ENCODE data around the gene BPTF.
"Not testable (repeated sequence)": the region's sequence is repeated elsewhere in the genome, so short reads cannot be mapped to it uniquely, and the experiment has no call there.

Gene BPTF

GRCh38 chr17:67980456-67980855, 155.2 kb downstream of the BPTF start:
- H3K9me3 ChIP-seq (ENCODE audit: control insufficient read depth in 1 of 2, low read length in 2 of 2) = no peaks in the 10 kb centered on the region
- H3K4me3 ChIP-seq (ENCODE audit: low read depth in 1 of 2, low read length in 2 of 2) = no peak overlapping the region
- no peaks in the 10 kb centered on the region for H3K4me1 ChIP-seq (ENCODE audit: control insufficient read depth in 1 of 2, insufficient read depth in 2 of 2, low read length in 2 of 2)
- H3K27ac ChIP-seq (ENCODE audit: low read length) = no peak overlapping the region
- no peaks in the 10 kb centered on the region for H3K27me3 ChIP-seq (ENCODE audit: low read depth, low read length)
- H3K36me3 ChIP-seq (ENCODE audit: control insufficient read depth in 1 of 2, insufficient read depth in 2 of 2, low read length in 2 of 2) = peaks cover 3 to 4% of the 10 kb centered on the region in 2 donors

GRCh38 chr17:67980883-67981282, 155.6 kb downstream of the BPTF start:
- not testable (repeated sequence) for H3K27me3 ChIP-seq (ENCODE audit: low read depth, low read length); H3K9me3 ChIP-seq (ENCODE audit: control insufficient read depth in 1 of 2, low read length in 2 of 2); H3K36me3 ChIP-seq (ENCODE audit: control insufficient read depth in 1 of 2, insufficient read depth in 2 of 2, low read length in 2 of 2); H3K4me3 ChIP-seq (ENCODE audit: low read depth in 1 of 2, low read length in 2 of 2); H3K4me1 ChIP-seq (ENCODE audit: control insufficient read depth in 1 of 2, insufficient read depth in 2 of 2, low read length in 2 of 2); H3K27ac ChIP-seq (ENCODE audit: low read length)

GRCh38 chr17:67982034-67982640, 156.8 kb downstream of the BPTF start:
- H3K36me3 ChIP-seq (ENCODE audit: control insufficient read depth in 1 of 2, insufficient read depth in 2 of 2, low read length in 2 of 2) = no peaks in the 10 kb centered on the region
- H3K4me1 ChIP-seq (ENCODE audit: control insufficient read depth in 1 of 2, insufficient read depth in 2 of 2, low read length in 2 of 2) = no peaks in the 10 kb centered on the region
- H3K9me3 ChIP-seq (ENCODE audit: control insufficient read depth in 1 of 2, low read length in 2 of 2) = no peaks in the 10 kb centered on the region
- H3K27ac ChIP-seq (ENCODE audit: low read length) = no peak overlapping the region
- no peaks in the 10 kb centered on the region for H3K27me3 ChIP-seq (ENCODE audit: low read depth, low read length)
- no peak overlapping the region for H3K4me3 ChIP-seq (ENCODE audit: low read depth in 1 of 2, low read length in 2 of 2)

- no peak overlapping the region for H3K27ac ChIP-seq (ENCODE audit: low read length)
- no peaks in the 10 kb centered on the region for H3K27me3 ChIP-seq (ENCODE audit: low read depth, low read length)
- no peak overlapping the region for H3K4me3 ChIP-seq (ENCODE audit: low read depth in 1 of 2, low read length in 2 of 2)
- H3K9me3 ChIP-seq (ENCODE audit: control insufficient read depth in 1 of 2, low read length in 2 of 2) = no peaks in the 10 kb centered on the region
- H3K36me3 ChIP-seq (ENCODE audit: control insufficient read depth in 1 of 2, insufficient read depth in 2 of 2, low read length in 2 of 2) = no peaks in the 10 kb centered on the region
- H3K4me1 ChIP-seq (ENCODE audit: control insufficient read depth in 1 of 2, insufficient read depth in 2 of 2, low read length in 2 of 2) = no peaks in the 10 kb centered on the region
Observed at GRCh38 chr17:67982686-67983382, 157.5 kb downstream of the BPTF start.

- Histone ChIP-seq H3K4me3 (ENCODE audit: low read depth in 1 of 2, low read length in 2 of 2) (no peak overlapping the region), H3K9me3 (ENCODE audit: control insufficient read depth in 1 of 2, low read length in 2 of 2) (no peaks in the 10 kb centered on the region), H3K36me3 (ENCODE audit: control insufficient read depth in 1 of 2, insufficient read depth in 2 of 2, low read length in 2 of 2) (no peaks in the 10 kb centered on the region)
Observed at GRCh38 chr17:67983383-67983688, 158.0 kb downstream of the BPTF start.

GRCh38 chr17:67990909-67991308, 165.6 kb downstream of the BPTF start:
- Histone ChIP-seq H3K9me3 (ENCODE audit: control insufficient read depth in 1 of 2, low read length in 2 of 2) (no peaks in the 10 kb centered on the region), H3K4me1 (ENCODE audit: control insufficient read depth in 1 of 2, insufficient read depth in 2 of 2, low read length in 2 of 2) (peaks cover 7 to 12% of the 10 kb centered on the region in 2 donors), H3K4me3 (ENCODE audit: low read depth in 1 of 2, low read length in 2 of 2) (no peak overlapping the region), H3K36me3 (ENCODE audit: control insufficient read depth in 1 of 2, insufficient read depth in 2 of 2, low read length in 2 of 2) (no peaks in the 10 kb centered on the region), H3K27me3 (ENCODE audit: low read depth, low read length) (no peaks in the 10 kb centered on the region), H3K27ac (ENCODE audit: low read length) (no peak overlapping the region)

More at GRCh38 chr17:67983383-67983688, 158.0 kb downstream of the BPTF start:
- Histone ChIP-seq H3K27me3 (ENCODE audit: low read depth, low read length) (no peaks in the 10 kb centered on the region), H3K4me1 (ENCODE audit: control insufficient read depth in 1 of 2, insufficient read depth in 2 of 2, low read length in 2 of 2) (no peaks in the 10 kb centered on the region), H3K27ac (ENCODE audit: low read length) (no peak overlapping the region)

- Histone ChIP-seq H3K36me3 (ENCODE audit: control insufficient read depth in 1 of 2, insufficient read depth in 2 of 2, low read length in 2 of 2) (no peaks in the 10 kb centered on the region), H3K27ac (ENCODE audit: low read length) (peak overlapping the region; percentile 58), H3K4me3 (ENCODE audit: low read depth in 1 of 2, low read length in 2 of 2) (peak overlapping the region; percentile 72 to 78), H3K4me1 (ENCODE audit: control insufficient read depth in 1 of 2, insufficient read depth in 2 of 2, low read length in 2 of 2) (peaks cover 7 to 12% of the 10 kb centered on the region in 2 donors), H3K9me3 (ENCODE audit: control insufficient read depth in 1 of 2, low read length in 2 of 2) (no peaks in the 10 kb centered on the region), H3K27me3 (ENCODE audit: low read depth, low read length) (no peaks in the 10 kb centered on the region)
Observed at GRCh38 chr17:67992548-67993152, 167.3 kb downstream of the BPTF start.

GRCh38 chr17:67993153-67993997, 168.1 kb downstream of the BPTF start:
- peaks cover 7 to 12% of the 10 kb centered on the region in 2 donors for H3K4me1 ChIP-seq (ENCODE audit: control insufficient read depth in 1 of 2, insufficient read depth in 2 of 2, low read length in 2 of 2)
- H3K36me3 ChIP-seq (ENCODE audit: control insufficient read depth in 1 of 2, insufficient read depth in 2 of 2, low read length in 2 of 2) = no peaks in the 10 kb centered on the region
- peak overlapping the region; percentile 72 for H3K27ac ChIP-seq (ENCODE audit: low read length)
- H3K27me3 ChIP-seq (ENCODE audit: low read depth, low read length) = no peaks in the 10 kb centered on the region
- no peaks in the 10 kb centered on the region for H3K9me3 ChIP-seq (ENCODE audit: control insufficient read depth in 1 of 2, low read length in 2 of 2)
- peak overlapping the region; percentile 72 to 79 for H3K4me3 ChIP-seq (ENCODE audit: low read depth in 1 of 2, low read length in 2 of 2)

GRCh38 chr17:67993998-67994361, 168.7 kb downstream of the BPTF start:
- Histone ChIP-seq H3K36me3 (ENCODE audit: control insufficient read depth in 1 of 2, insufficient read depth in 2 of 2, low read length in 2 of 2) (no peaks in the 10 kb centered on the region), H3K27me3 (ENCODE audit: low read depth, low read length) (no peaks in the 10 kb centered on the region), H3K27ac (ENCODE audit: low read length) (peak overlapping the region; percentile 72), H3K4me3 (ENCODE audit: low read depth in 1 of 2, low read length in 2 of 2) (peak overlapping the region; percentile 70 to 79), H3K9me3 (ENCODE audit: control insufficient read depth in 1 of 2, low read length in 2 of 2) (no peaks in the 10 kb centered on the region), H3K4me1 (ENCODE audit: control insufficient read depth in 1 of 2, insufficient read depth in 2 of 2, low read length in 2 of 2) (peaks cover 7 to 12% of the 10 kb centered on the region in 2 donors)

- peak overlapping the region; percentile 61 to 64 for H3K4me3 ChIP-seq (ENCODE audit: low read depth in 1 of 2, low read length in 2 of 2)
- H3K27ac ChIP-seq (ENCODE audit: low read length) = no peak overlapping the region
- H3K9me3 ChIP-seq (ENCODE audit: control insufficient read depth in 1 of 2, low read length in 2 of 2) = no peaks in the 10 kb centered on the region
- no peaks in the 10 kb centered on the region for H3K27me3 ChIP-seq (ENCODE audit: low read depth, low read length)
- H3K36me3 ChIP-seq (ENCODE audit: control insufficient read depth in 1 of 2, insufficient read depth in 2 of 2, low read length in 2 of 2) = no peaks in the 10 kb centered on the region
- H3K4me1 ChIP-seq (ENCODE audit: control insufficient read depth in 1 of 2, insufficient read depth in 2 of 2, low read length in 2 of 2) = peaks cover 7 to 12% of the 10 kb centered on the region in 2 donors
Observed at GRCh38 chr17:67994817-67995569, 169.7 kb downstream of the BPTF start.
